CD14-positive monocyte (primary cell): ENCODE measurements around the gene RAB22A. TPM values are rescaled to one million over a fixed set of nuclear protein-coding genes. Genes with fewer than 3 reads are reported as not detected.

Experiments used
- DNase-seq, 3 donors: peaks; one replicate each; pipeline ENCODE4 v3.0.0-alpha.2; 2011 to 2022
- H2AFZ ChIP-seq: 2 replicates; pipeline ENCODE4 v1.6.0; 2012; ENCODE audit warnings: mild to moderate bottlenecking, low read depth, low read length, inconsistent platforms; ENCODE audit not compliant: insufficient read depth, poor library complexity, severe bottlenecking
- H3K27ac ChIP-seq, 2 donors: 1 replicate in 1 of 2; 2 replicates in 1 of 2; pipeline ENCODE4 v1.5.1; 2012 to 2013; ENCODE audit warnings: low read length in 2 of 2, control low read depth in 1 of 2, inconsistent platforms in 1 of 2, low read depth in 1 of 2, mild to moderate bottlenecking in 1 of 2
- H3K27me3 ChIP-seq, 2 donors: one replicate each; pipeline versions ENCODE4 v1.6.0 to v1.6.1; 2011 to 2013; ENCODE audit warnings: low read length in 2 of 2; ENCODE audit not compliant: control insufficient read depth in 2 of 2, insufficient read depth in 2 of 2
- H3K36me3 ChIP-seq, 2 donors: replicated peaks in 1 of 2; 1 replicate in 1 of 2; 2 replicates in 1 of 2; pipeline versions ENCODE4 v1.5.1 to v1.6.1; 2012 to 2013; ENCODE audit warnings: low read length in 2 of 2, control low read depth in 1 of 2, inconsistent platforms in 1 of 2, mild to moderate bottlenecking in 1 of 2; ENCODE audit not compliant: insufficient read depth in 2 of 2, control insufficient read depth in 1 of 2
- H3K4me1 ChIP-seq, 2 donors: 1 replicate in 1 of 2; 2 replicates in 1 of 2; pipeline versions ENCODE4 v1.5.1 to v1.6.1; 2012 to 2013; ENCODE audit warnings: low read length in 2 of 2, control low read depth in 1 of 2, inconsistent platforms in 1 of 2, mild to moderate bottlenecking in 1 of 2, moderate library complexity in 1 of 2; ENCODE audit not compliant: insufficient read depth in 2 of 2, control insufficient read depth in 1 of 2
- H3K4me2 ChIP-seq: replicated peaks from 2 replicates; pipeline ENCODE3; 2012; ENCODE audit warnings: low read length, moderate library complexity, mild to moderate bottlenecking; ENCODE audit not compliant: poor library complexity, severe bottlenecking; ENCODE audit errors: extremely low read depth
- H3K4me3 ChIP-seq, 3 experiments: fragments of 200-600 bp in 1 of 3; sonication (generic) in 1 of 3; replicated peaks in 1 of 3; 1 replicate in 2 of 3; 2 replicates in 1 of 3; pipeline ENCODE4 v1.5.1; 2011 to 2013; ENCODE audit warnings: low read length in 3 of 3, mild to moderate bottlenecking in 3 of 3, control low read depth in 2 of 3, low read depth in 2 of 3, inconsistent platforms in 1 of 3, moderate library complexity in 1 of 3
- H3K79me2 ChIP-seq: 2 replicates; pipeline ENCODE4 v1.6.0; 2012; ENCODE audit warnings: mild to moderate bottlenecking, control low read depth, inconsistent platforms, low read length, moderate library complexity; ENCODE audit not compliant: insufficient read depth
- H3K9ac ChIP-seq: 2 replicates; pipeline ENCODE4 v1.6.0; 2017; ENCODE audit warnings: low read length, mild to moderate bottlenecking; ENCODE audit not compliant: insufficient read depth, poor library complexity, severe bottlenecking
- H3K9me3 ChIP-seq, 2 donors: replicated peaks in 1 of 2; 1 replicate in 1 of 2; 2 replicates in 1 of 2; pipeline versions ENCODE4 v1.5.1 to v1.6.1; 2012 to 2013; ENCODE audit warnings: low read length in 2 of 2, control low read depth in 1 of 2; ENCODE audit not compliant: control insufficient read depth in 1 of 2, insufficient read depth in 1 of 2
- H4K20me1 ChIP-seq: 2 replicates; pipeline ENCODE4 v1.6.0; 2012; ENCODE audit warnings: mild to moderate bottlenecking, low read length, control low read depth, moderate library complexity; ENCODE audit not compliant: insufficient read depth
- H3K27ac Mint-ChIP-seq, 7 donors: one replicate each; pipeline ENCODE4 v1.8.0; 2020; ENCODE audit warnings: mild to moderate bottlenecking in 7 of 7, mixed read lengths in 7 of 7, moderate library complexity in 6 of 7, inconsistent platforms in 2 of 7
- H3K27me3 Mint-ChIP-seq, 3 donors: one replicate each; pipeline ENCODE4 v1.8.0; 2021 to 2022; ENCODE audit warnings: low read depth in 3 of 3, mild to moderate bottlenecking in 3 of 3, mixed read lengths in 3 of 3, moderate library complexity in 3 of 3, inconsistent platforms in 1 of 3
- H3K36me3 Mint-ChIP-seq, 2 donors: one replicate each; pipeline ENCODE4 v1.8.0; 2020; ENCODE audit warnings: mixed read lengths in 2 of 2, inconsistent platforms in 1 of 2, mild to moderate bottlenecking in 1 of 2
- H3K4me1 Mint-ChIP-seq: one replicate; pipeline ENCODE4 v1.8.0; 2020; ENCODE audit warnings: mild to moderate bottlenecking, mixed read lengths
- H3K4me3 Mint-ChIP-seq, 2 donors: one replicate each; pipeline ENCODE4 v1.8.0; 2020; ENCODE audit warnings: mild to moderate bottlenecking in 2 of 2, mixed read lengths in 2 of 2, moderate library complexity in 1 of 2
- H3K9me3 Mint-ChIP-seq, 7 donors: one replicate each; pipeline ENCODE4 v1.8.0; 2020 to 2022; ENCODE audit warnings: mixed read lengths in 7 of 7, mild to moderate bottlenecking in 6 of 7, moderate library complexity in 6 of 7, inconsistent platforms in 2 of 7
- CTCF ChIP-seq: fragments of 200-600 bp; IDR thresholded peaks from one replicate; pipeline ENCODE4 v1.8.0; 2022; ENCODE audit warnings: antibody characterized with exemption, mild to moderate bottlenecking
- WGBS: methylation state at CpG from one replicate; pipeline ENCODE4 v1.1.5; 2013; ENCODE audit warnings: missing lambda C conversion rate; ENCODE audit not compliant: insufficient coverage; 5-methylcytosine and 5-hydroxymethylcytosine counted together
- intact Hi-C, 2 donors: fragments of 100-400 bp; cut with micrococcal nuclease; formaldehyde crosslinking; loops; one replicate each; pipeline versions ENCODE4 v1.15.0 to v1.15.1; 2023
- polyA plus RNA-seq, 3 donors: library from polyadenylated mRNA; depleted of rRNA in 1 of 3; unstranded in 2 of 3; stranded (reverse) in 1 of 3; fragments of 300-500 nt in 2 of 3; fragments of >200 nt in 1 of 3; fragmentation: Illumina TruSeq in 2 of 3; gene quantifications; 1 replicate in 2 of 3; 2 replicates in 1 of 3; pipeline ENCODE4 v1.2.3, GENCODE V29; 2012 to 2021

Gene RAB22A
- polyA plus RNA-seq, 3 donors, result 5.8 to 10.6 (median 9.8) TPM

- Mint-ChIP-seq H3K27me3 (no peaks in the 10 kb centered on the region), H3K9me3 (peaks cover 0 to 9% (median 5%) of the 10 kb centered on the region in 7 donors), H3K4me1 (no peaks in the 10 kb centered on the region), H3K27ac (no peak overlapping the region), H3K36me3 (peaks cover 48 to 64% of the 10 kb centered on the region in 2 donors), H3K4me3 (no peak overlapping the region)
- H3K27ac ChIP-seq, result no peak overlapping the region
- peaks cover 28 to 61% of the 10 kb centered on the region in 2 donors for H3K36me3 ChIP-seq
- peaks cover 53% of the 10 kb centered on the region for H4K20me1 ChIP-seq
- H3K9ac ChIP-seq, result no peak overlapping the region
- TF ChIP-seq CTCF, result no peak
- H3K4me2 ChIP-seq, result no peak overlapping the region
- no peak for DNase-seq
- H3K79me2 ChIP-seq, result no peaks in the 10 kb centered on the region
- H3K9me3 ChIP-seq, result no peaks in the 10 kb centered on the region
- H3K4me1 ChIP-seq, result no peaks in the 10 kb centered on the region
- no peak overlapping the region for H2AFZ ChIP-seq
- intact Hi-C loops, result no loop called here
- H3K27me3 ChIP-seq, result no peaks in the 10 kb centered on the region
- H3K4me3 ChIP-seq, result no peak overlapping the region
These were observed 35.1 kb upstream of the RAB22A start for GRCh38 chr20:58274384-58274783.

DNA sequence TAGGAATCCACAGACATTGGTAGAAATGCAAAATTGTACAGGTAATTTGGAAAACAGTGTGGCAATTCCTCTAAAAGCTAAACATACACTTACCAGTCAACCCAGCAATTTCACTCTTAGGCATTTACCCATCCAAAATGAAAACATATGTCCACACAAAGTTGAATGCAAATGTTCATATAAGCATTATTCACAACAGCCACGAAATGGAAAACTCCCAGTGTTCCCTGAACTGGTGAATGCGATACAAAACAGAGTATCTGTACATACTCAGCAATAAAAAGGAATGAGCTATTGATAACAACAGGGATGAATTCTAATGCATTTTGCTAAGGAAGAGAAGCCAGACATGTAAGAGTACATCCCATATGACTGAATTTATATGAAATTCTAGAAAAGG is 32.4 kb upstream of the RAB22A start:
- no peak for DNase-seq
- H3K27ac Mint-ChIP-seq, result no peak overlapping the region
- H3K9me3 Mint-ChIP-seq, result peaks cover 0 to 9% (median 5%) of the 10 kb centered on the region in 7 donors
- no peaks in the 10 kb centered on the region for H3K27me3 ChIP-seq
- intact Hi-C loops, result no loop called here
- no peak overlapping the region for H3K27ac ChIP-seq
- H3K4me3 ChIP-seq, result no peak overlapping the region
- peaks cover under 1 to 34% of the 10 kb centered on the region in 2 donors for H3K36me3 ChIP-seq
- H4K20me1 ChIP-seq, result peaks cover 70% of the 10 kb centered on the region
- no peak overlapping the region for H3K4me2 ChIP-seq
- no peak overlapping the region for H2AFZ ChIP-seq
- no peaks in the 10 kb centered on the region for H3K79me2 ChIP-seq
- TF ChIP-seq CTCF, result no peak
- no peaks in the 10 kb centered on the region for H3K9me3 ChIP-seq
- peaks cover 0 to 1% (median 0%) of the 10 kb centered on the region in 3 donors for H3K27me3 Mint-ChIP-seq
- peaks cover 41 to 55% of the 10 kb centered on the region in 2 donors for H3K36me3 Mint-ChIP-seq
- no peak overlapping the region for H3K4me3 Mint-ChIP-seq
- no peak overlapping the region for H3K9ac ChIP-seq
- no peaks in the 10 kb centered on the region for H3K4me1 Mint-ChIP-seq
- no peaks in the 10 kb centered on the region for H3K4me1 ChIP-seq
- WGBS, result no CpG with 5 or more reads among the region's 2 CpGs
